HepG2 (cell line): Measurements from ENCODE around the gene H2AZ2. TPM values are rescaled to one million over a fixed set of nuclear protein-coding genes. Genes with fewer than 3 reads are reported as not detected.

Experiments used
- ATAC-seq: fragments of 200-7000 bp; cut with Tn5 transposase; 3 replicates; pipeline ENCODE4 v1.9.1; 2020; ENCODE audit warnings: mild to moderate bottlenecking, moderate library complexity
- BruUV-seq: library from RNA; stranded (reverse); fragments of 400-500 nt; replicated peaks from 2 replicates; lab custom pipeline; 2021; lab: Mats Ljungman, UMichigan
- CTCF ChIA-PET: fragments of 300-600 bp; formaldehyde crosslinking; extraction: SDS; loops from one replicate; lab custom pipeline; 2021; ENCODE audit warnings: low total read pairs, inconsistent platforms, low intra/inter-chr PET ratio; lab: Yijun Ruan, JAX
- POLR2A ChIA-PET: fragments of 350-600 bp; sonication (Branson Sonifier 250); formaldehyde crosslinking; loops from one replicate; lab custom pipeline; 2020; ENCODE audit warnings: antibody characterized with exemption, inconsistent platforms; lab: Yijun Ruan, JAX
- DNase-seq: peaks from one replicate; pipeline ENCODE4 v3.0.0-alpha.2; 2015; ENCODE audit warnings: low spot score
- FAIRE-seq: peaks from 3 replicates; lab custom pipeline; 2011; peaks lifted over from hg19 to GRCh38; lab: Jason Lieb, UNC
- H2AFZ ChIP-seq: one replicate; pipeline ENCODE4 v1.6.1; 2011; ENCODE audit warnings: low read length, inconsistent platforms
- H3K27ac ChIP-seq: fragments of 300-600 bp; 3 replicates; pipeline ENCODE4 v1.8.0; 2011; ENCODE audit warnings: mixed run types, mild to moderate bottlenecking, mixed read lengths, low read length, inconsistent platforms; ENCODE audit not compliant: insufficient read depth; ENCODE audit errors: extremely low read length
- H3K27me3 ChIP-seq, 2 experiments: fragments of 200-600 bp in 1 of 2; 2 replicates in 1 of 2; 3 replicates in 1 of 2; pipeline versions ENCODE4 v1.6.0 to v1.8.0; 2011; ENCODE audit warnings: low read length in 2 of 2, mild to moderate bottlenecking in 2 of 2, moderate library complexity in 2 of 2, inconsistent platforms in 1 of 2; ENCODE audit not compliant: insufficient read depth in 2 of 2, control insufficient read depth in 1 of 2
- H3K36me3 ChIP-seq, 2 experiments: fragments of 200-600 bp in 1 of 2; replicated peaks in 1 of 2; 2 replicates in 1 of 2; 3 replicates in 1 of 2; pipeline versions ENCODE4 v1.5.1 to v1.8.0; 2011; ENCODE audit warnings: low read length in 2 of 2, inconsistent platforms in 1 of 2; ENCODE audit not compliant: insufficient read depth in 2 of 2, control insufficient read depth in 1 of 2
- H3K4me1 ChIP-seq: 2 replicates; pipeline ENCODE4 v1.5.1; 2012; ENCODE audit warnings: low read length, inconsistent platforms; ENCODE audit not compliant: insufficient read depth
- H3K4me2 ChIP-seq: 2 replicates; pipeline ENCODE4 v1.6.0; 2011; ENCODE audit warnings: low read depth, low read length, inconsistent platforms
- H3K4me3 ChIP-seq, 3 experiments: fragments of 200-600 bp in 1 of 3; sonication (generic), shearing (Covaris generic) in 1 of 3; replicated peaks in 1 of 3; 2 replicates each; pipeline ENCODE4 v1.5.1; 2011 to 2016; ENCODE audit warnings: low read length in 3 of 3, inconsistent platforms in 2 of 3, low read depth in 2 of 3, mild to moderate bottlenecking in 2 of 3, control low read depth in 1 of 3, mixed read lengths in 1 of 3; ENCODE audit not compliant: insufficient read depth in 1 of 3
- H3K79me2 ChIP-seq: one replicate; pipeline ENCODE4 v1.6.1; 2011; ENCODE audit warnings: low read length, inconsistent platforms; ENCODE audit not compliant: insufficient read depth
- H3K9ac ChIP-seq: 2 replicates; pipeline ENCODE4 v1.6.0; 2011; ENCODE audit warnings: mild to moderate bottlenecking, low read depth, low read length, inconsistent platforms; ENCODE audit not compliant: insufficient read depth
- H3K9me3 ChIP-seq: 2 replicates; pipeline ENCODE4 v1.5.1; 2012; ENCODE audit warnings: mild to moderate bottlenecking, low read length
- H4K20me1 ChIP-seq: 2 replicates; pipeline ENCODE4 v1.6.0; 2011; ENCODE audit warnings: inconsistent platforms, mild to moderate bottlenecking, low read length, moderate library complexity; ENCODE audit not compliant: insufficient read depth
- ELF1 ChIP-seq: sonication (generic); formaldehyde crosslinking; IDR thresholded peaks from 2 replicates; pipeline ENCODE4 v1.4.0; 2020; ENCODE audit warnings: missing genetic modification reagents
- GLMP ChIP-seq: sonication (generic); formaldehyde crosslinking; IDR thresholded peaks from 2 replicates; pipeline ENCODE4 v1.9.0; 2021; ENCODE audit warnings: missing genetic modification reagents, mild to moderate bottlenecking, borderline replicate concordance
- GZF1 ChIP-seq: sonication (generic); formaldehyde crosslinking; IDR thresholded peaks from 2 replicates; pipeline ENCODE4 v1.5.1; 2020; ENCODE audit warnings: mild to moderate bottlenecking, missing genetic modification reagents
- KLF9 ChIP-seq: IDR thresholded peaks from 2 replicates; pipeline ENCODE4 v1.6.1; 2016; ENCODE audit warnings: low read depth
- MIER3 ChIP-seq: IDR thresholded peaks from 2 replicates; pipeline ENCODE4 v1.6.1; 2016; ENCODE audit warnings: missing compliant biosample characterization, borderline replicate concordance
- NFKBIZ ChIP-seq: IDR thresholded peaks from 2 replicates; pipeline ENCODE4 v1.6.1; 2018; ENCODE audit warnings: missing genetic modification reagents, missing compliant biosample characterization
- ONECUT2 ChIP-seq: sonication (generic); formaldehyde crosslinking; IDR thresholded peaks from 2 replicates; pipeline ENCODE4 v1.4.0; 2020; ENCODE audit warnings: missing genetic modification reagents
- PITX1 ChIP-seq: sonication (generic); formaldehyde crosslinking; IDR thresholded peaks from 2 replicates; pipeline ENCODE4 v1.5.1; 2020; ENCODE audit warnings: mild to moderate bottlenecking, missing genetic modification reagents
- SCMH1 ChIP-seq: sonication (generic); formaldehyde crosslinking; IDR thresholded peaks from 2 replicates; pipeline ENCODE4 v1.9.0; 2021; ENCODE audit warnings: missing genetic modification reagents, mild to moderate bottlenecking, borderline replicate concordance
- ZNF281 ChIP-seq: sonication (generic); formaldehyde crosslinking; IDR thresholded peaks from 2 replicates; pipeline ENCODE4 v1.4.0; 2020; ENCODE audit warnings: missing genetic modification reagents, borderline replicate concordance
- ZNF512 ChIP-seq: sonication (generic); formaldehyde crosslinking; IDR thresholded peaks from 2 replicates; pipeline ENCODE4 v1.4.0; 2020; ENCODE audit warnings: mild to moderate bottlenecking, missing genetic modification reagents
- WGBS: methylation state at CpG from one replicate; pipeline ENCODE4 v1.1.6; 2017; ENCODE audit warnings: low lambda C conversion rate; 5-methylcytosine and 5-hydroxymethylcytosine counted together
- in situ Hi-C: cut with HindIII; loops from 2 replicates; pipeline ENCODE4 v1.10.0; 2017; ENCODE audit warnings: low pct_unique_long_range_greater_than_20kb; ENCODE audit not compliant: extremely low pct_ligation_motif_present
- intact Hi-C: fragments of 100-400 bp; cut with micrococcal nuclease; formaldehyde crosslinking; loops from one replicate; pipeline ENCODE4 v1.10.0; 2022; ENCODE audit not compliant: unreplicated experiment
- polyA plus RNA-seq, 8 experiments: library from polyadenylated mRNA; depleted of rRNA in 3 of 8; stranded (reverse) in 7 of 8; unstranded in 1 of 8; fragments of >200 nt; fragmentation: Illumina TruSeq in 4 of 8; extraction: Trizol in 4 of 8; gene quantifications; 2 replicates each; pipeline versions ENCODE4 v1.2.1 to v1.2.3, GENCODE V29; 2011 to 2016; ENCODE audit warnings: low read depth in 4 of 8, missing spikeins in 1 of 8, mixed read lengths in 1 of 8; ENCODE audit not compliant: insufficient read depth in 1 of 8
- total RNA-seq, 5 experiments: library from RNA; depleted of rRNA; stranded (reverse); fragments of >200 nt; fragmentation: Illumina TruSeq; extraction: Trizol; gene quantifications; 2 replicates each; pipeline ENCODE4 v1.2.3, GENCODE V29; 2016; ENCODE audit warnings: low read depth in 1 of 5

Gene H2AZ2
- total and polyA plus RNA-seq, 2 of the 13 experiments (the other 11 are each of a cell fraction or from before 2014, with no cell fraction given) = 121 to 223 TPM

GRCh38 chr7:44880317-44881018 is 32.6 kb upstream of the H2AZ2 start:
- ATAC-seq (no peak), DNase-seq (no peak), FAIRE-seq (no peak)
- WGBS = 89% methylated on average over 4 of the region's 4 CpGs
- H3K4me3 ChIP-seq = no peak overlapping the region
- no peaks in the 10 kb centered on the region for H3K9me3 ChIP-seq
- H3K27ac ChIP-seq = no peak overlapping the region
- H3K4me1 ChIP-seq = peaks cover 52% of the 10 kb centered on the region
- H3K4me2 ChIP-seq = peak overlapping the region; percentile 75
- TF ChIP-seq SCMH1 (CRISPR knock-in tag) = no peak
- no peak for TF ChIP-seq GLMP (CRISPR knock-in tag)
- no peak for TF ChIP-seq ELF1
- no peaks in the 10 kb centered on the region; a peak in 3 of 5 replicates for H3K36me3 ChIP-seq
- H4K20me1 ChIP-seq = peaks cover 7% of the 10 kb centered on the region; the same call in 1 of the 2 replicates
- peaks cover 46% of the 10 kb centered on the region for H3K79me2 ChIP-seq
- in situ Hi-C loops (no loop called here), intact Hi-C loops (no loop called here)
- POLR2A ChIA-PET = interaction anchor here (0.6 kb wide), 1 partner anchor 18 kb away, joined by 5 read pairs; no protein-coding TSS in a partner anchor
- no peak overlapping the region for H3K9ac ChIP-seq
- H3K27me3 ChIP-seq = no peaks in the 10 kb centered on the region
- CTCF ChIA-PET = no interaction called here
- no peak overlapping the region for H2AFZ ChIP-seq
- no TSS peak for BruUV-seq

- ATAC-seq (no peak), FAIRE-seq (no peak)
- CTCF ChIA-PET = no interaction called here
- TF ChIP-seq NFKBIZ (CRISPR knock-in tag) (no peak), ONECUT2 (CRISPR knock-in tag) (no peak), ZNF512 (CRISPR knock-in tag) (no peak), PITX1 (CRISPR knock-in tag) (no peak), ZNF281 (CRISPR knock-in tag) (no peak), KLF9 (CRISPR knock-in tag) (no peak), MIER3 (CRISPR knock-in tag) (no peak), GZF1 (CRISPR knock-in tag) (no peak)
Measured at GRCh38 chr7:44876393-44876792, 28.5 kb upstream of the H2AZ2 start.

More at GRCh38 chr7:44876393-44876792, 28.5 kb upstream of the H2AZ2 start:
- Histone ChIP-seq H3K9me3 (no peaks in the 10 kb centered on the region), H3K36me3 (no peaks in the 10 kb centered on the region; a peak in 1 of 5 replicates), H3K27ac (no peak overlapping the region), H3K4me1 (peaks cover 20% of the 10 kb centered on the region), H3K79me2 (peaks cover 11% of the 10 kb centered on the region), H3K9ac (no peak overlapping the region), H3K4me3 (no peak overlapping the region), H3K4me2 (no peak overlapping the region), H2AFZ (no peak overlapping the region), H4K20me1 (no peaks in the 10 kb centered on the region), H3K27me3 (no peaks in the 10 kb centered on the region)
- WGBS = 90% methylated on average over 4 of the region's 4 CpGs
- POLR2A ChIA-PET = interaction anchor here (0.9 kb wide), 1 partner anchor 10 kb away, joined by 4 read pairs; no protein-coding TSS in a partner anchor
- no TSS peak for BruUV-seq
- in situ Hi-C loops = no loop called here
- intact Hi-C loops = no loop called here
- DNase-seq = no peak
